Epidermal melanocyte (primary cell): ENCODE results near the gene CLDN24.

ENCODE experiments used
- DNase-seq: peaks from one replicate; pipeline ENCODE4 v3.0.0; 2011; ENCODE audit warnings: low spot score; ENCODE audit not compliant: insufficient read length

CLDN24 gene

DNA sequence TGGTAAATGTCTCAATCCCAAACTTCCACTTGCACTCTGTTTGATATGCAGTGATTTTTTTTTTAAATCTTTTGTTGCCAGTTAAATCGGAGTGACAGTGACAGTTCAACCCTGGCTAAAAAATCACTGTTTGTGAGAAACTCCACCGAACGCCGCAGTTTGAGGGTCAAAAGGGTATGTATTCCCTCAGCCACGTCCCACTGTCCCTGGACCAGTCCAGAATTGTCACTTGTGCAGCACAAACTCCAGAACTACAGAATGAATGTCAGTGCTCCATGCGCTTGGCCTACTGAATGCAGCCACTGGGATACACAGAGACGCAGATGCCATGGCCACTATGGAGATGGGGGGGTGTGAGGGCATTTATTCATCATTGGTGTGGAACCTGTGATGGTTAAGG lies 36.3 kb downstream of the CLDN24 start:
- DNase-seq, result no peak

DNA sequence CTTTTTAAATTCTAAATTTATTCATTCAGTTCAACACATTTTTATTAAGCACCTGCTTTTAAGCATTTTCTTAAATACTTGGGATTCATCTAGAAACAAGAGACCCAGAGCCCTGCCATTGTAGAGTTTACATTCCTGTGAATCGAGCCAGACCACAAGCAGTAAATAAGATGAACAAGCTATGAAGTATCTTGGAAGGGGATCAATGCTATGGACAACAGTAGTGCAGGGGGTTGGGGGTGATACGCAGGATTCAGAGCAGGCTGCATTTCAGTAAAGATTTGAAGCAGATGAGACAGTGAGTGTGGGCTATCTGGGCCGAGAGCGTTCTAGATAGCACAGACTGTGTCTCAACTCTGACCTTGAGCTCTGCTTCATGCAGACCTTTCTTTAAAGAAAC lies 37.3 kb downstream of the CLDN24 start:
- DNase-seq, result no peak

DNA sequence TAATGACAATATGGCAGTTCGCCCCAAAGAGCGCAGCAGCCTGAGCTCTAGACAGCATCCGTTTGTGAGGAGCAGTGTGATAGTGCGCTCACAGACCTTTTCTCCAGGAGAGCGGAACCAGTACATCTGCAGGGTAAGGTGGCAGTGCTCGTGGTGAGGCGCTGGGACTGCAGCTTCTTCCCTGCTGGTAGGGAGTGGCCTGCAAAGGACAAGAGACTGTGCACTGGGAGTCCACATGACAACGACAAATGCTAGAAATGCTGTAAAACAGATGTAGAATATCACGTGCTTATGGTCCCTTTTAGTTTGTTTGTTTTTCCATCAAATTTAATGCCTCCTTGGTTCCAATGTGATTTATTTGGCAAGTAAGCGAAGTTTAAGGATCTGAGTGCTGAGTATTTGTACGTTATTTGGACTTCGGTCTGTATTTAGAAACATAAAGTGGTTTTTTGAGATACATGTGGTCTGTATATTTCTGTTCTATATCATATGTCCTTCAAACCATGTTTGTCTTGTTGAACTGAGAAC lies 37.9 kb downstream of the CLDN24 start:
- DNase-seq, result no peak

DNA sequence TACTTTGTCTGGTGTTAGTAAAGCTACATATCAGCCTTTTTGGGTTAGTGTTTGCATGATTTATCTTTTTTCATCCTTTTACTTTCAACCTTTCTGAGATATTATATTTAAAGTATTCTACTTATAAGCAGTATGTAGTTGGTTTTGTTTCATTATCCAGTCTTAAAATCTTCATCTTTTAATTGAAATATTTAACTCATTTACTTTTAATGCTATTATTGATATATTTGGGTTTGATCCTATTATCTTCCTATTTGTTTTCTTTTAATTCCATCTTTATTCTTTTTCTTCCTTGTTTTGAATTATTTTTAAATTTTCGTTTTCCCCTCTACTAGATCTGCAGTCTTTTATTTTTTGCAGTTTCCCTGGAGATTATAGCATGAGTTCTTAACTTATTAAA lies 46.1 kb downstream of the CLDN24 start:
- DNase-seq, result no peak

DNA sequence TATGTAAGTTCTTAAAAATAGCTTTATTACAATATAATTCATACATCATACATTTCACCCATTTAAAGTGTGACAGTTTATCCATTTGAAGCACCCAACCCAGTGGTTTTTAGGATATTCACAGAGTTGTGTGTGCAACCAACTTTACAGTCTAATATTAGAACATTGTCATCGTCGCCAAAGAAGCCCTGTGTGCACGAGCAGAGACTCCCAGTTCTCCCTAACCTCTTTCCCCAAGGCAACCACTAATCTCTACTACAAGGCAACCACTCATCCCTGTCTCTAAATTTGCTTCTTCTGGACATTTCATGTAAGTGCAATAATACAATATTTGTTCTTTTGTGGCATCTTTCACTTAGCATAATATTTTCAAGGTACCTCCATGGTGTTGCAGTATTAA lies 49.8 kb downstream of the CLDN24 start:
- DNase-seq, result no peak
